Glomerular visceral epithelial cell (primary cell): Measurements from ENCODE around the gene TMEM120B.

Experiments
- DNase-seq: peaks from one replicate; pipeline ENCODE4 v3.0.0-alpha.2; 2016; ENCODE audit errors: extremely low spot score

The TMEM120B gene

DNA sequence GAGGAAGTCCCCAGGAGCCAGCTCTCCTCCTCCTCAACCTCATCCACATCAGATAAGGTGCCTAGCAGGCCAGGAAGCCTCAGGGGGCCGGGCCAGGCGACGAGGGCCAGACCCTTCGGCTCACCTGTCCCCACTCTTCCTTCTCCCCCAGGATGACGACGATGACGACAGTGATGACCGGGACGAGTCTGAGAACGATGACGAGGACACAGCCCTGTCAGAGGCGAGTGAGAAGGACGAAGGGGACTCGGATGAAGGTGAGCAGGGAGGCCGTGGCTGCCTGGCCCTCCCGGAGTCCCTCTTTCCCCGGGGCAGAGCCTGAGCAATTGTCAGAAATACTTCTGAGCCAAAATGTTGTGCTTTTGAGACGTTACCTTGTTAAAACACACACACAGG, 105.1 kb downstream of the TMEM120B start:
- no peak for DNase-seq

DNA sequence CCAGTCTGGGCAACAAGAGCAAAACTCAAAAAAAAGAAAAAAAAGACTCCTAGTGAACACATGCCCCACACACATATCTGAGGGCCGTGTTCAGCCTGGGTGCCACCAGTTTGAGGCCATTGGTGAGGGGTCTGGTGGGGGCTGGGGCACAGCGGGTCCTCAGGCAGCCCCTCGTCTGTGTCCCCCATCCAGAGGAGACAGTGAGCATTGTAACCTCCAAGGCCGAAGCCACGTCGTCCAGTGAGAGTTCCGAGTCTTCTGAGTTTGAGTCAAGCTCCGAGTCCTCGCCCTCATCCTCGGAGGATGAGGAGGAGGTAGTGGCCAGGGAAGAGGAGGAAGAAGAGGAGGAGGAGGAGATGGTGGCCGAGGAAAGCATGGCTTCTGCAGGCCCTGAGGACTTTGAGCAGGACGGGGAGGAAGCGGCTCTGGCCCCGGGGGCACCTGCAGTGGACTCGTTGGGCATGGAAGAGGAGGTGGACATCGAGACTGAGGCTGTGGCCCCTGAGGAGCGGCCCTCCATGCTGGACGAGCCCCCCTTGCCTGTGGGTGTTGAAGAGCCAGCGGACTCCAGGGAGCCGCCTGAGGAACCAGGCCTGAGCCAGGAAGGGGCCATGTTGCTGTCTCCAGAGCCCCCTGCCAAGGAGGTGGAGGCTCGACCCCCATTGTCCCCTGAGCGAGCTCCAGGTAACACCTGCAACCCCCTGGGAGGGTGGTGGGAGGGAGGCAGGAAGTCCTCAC, 106.8 kb downstream of the TMEM120B start:
- DNase-seq, result no peak

GRCh38 chr12:121820056-121820455, 107.5 kb downstream of the TMEM120B start:
- no peak for DNase-seq

DNA sequence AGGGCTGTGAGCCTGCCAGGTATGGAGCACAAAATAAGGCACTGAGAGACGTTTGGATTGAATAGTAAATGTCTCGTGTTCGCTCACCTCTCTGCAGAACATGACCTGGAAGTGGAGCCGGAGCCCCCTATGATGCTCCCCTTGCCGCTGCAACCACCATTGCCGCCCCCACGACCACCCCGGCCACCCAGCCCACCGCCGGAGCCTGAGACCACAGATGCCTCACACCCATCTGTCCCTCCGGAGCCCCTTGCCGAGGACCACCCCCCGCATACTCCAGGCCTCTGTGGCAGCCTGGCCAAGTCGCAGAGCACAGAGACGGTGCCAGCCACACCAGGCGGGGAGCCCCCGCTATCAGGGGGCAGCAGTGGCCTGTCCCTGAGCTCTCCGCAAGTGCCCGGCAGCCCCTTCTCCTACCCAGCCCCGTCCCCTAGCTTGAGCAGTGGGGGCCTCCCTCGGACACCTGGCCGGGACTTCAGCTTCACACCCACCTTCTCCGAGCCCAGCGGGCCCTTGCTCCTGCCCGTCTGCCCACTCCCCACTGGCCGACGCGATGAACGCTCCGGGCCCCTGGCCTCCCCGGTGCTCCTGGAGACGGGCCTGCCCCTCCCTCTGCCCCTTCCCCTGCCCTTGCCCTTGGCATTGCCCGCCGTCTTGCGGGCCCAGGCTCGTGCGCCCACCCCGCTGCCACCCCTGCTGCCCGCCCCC, 110.0 kb downstream of the TMEM120B start:
- DNase-seq, result no peak

- no peak for DNase-seq
These were observed 110.7 kb downstream of the TMEM120B start for GRCh38 chr12:121823101-121823726.

DNA sequence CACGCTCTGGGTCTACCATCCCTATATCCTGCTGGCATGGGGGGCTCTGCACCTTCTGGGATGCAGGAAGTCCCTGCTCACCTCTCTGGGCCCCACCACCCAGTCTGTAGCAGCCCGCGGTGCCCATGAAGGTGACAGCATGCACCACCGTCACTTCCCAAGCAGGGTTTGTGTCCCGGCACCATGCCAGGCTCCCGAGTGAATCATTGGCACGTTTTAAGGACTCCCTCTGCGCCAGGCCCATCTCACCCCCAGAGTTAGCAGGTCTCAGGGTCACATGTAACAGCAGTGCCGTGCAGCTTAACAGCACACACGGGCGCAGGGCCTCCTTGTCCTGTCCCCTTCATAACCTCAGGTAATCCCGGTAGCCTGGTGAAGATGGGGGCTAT, 111.2 kb downstream of the TMEM120B start:
- no peak for DNase-seq

- no peak for DNase-seq
These were observed 112.5 kb downstream of the TMEM120B start for GRCh38 chr12:121825041-121825523.

GRCh38 chr12:121826318-121827150, 114.0 kb downstream of the TMEM120B start:
- no peak for DNase-seq

DNA sequence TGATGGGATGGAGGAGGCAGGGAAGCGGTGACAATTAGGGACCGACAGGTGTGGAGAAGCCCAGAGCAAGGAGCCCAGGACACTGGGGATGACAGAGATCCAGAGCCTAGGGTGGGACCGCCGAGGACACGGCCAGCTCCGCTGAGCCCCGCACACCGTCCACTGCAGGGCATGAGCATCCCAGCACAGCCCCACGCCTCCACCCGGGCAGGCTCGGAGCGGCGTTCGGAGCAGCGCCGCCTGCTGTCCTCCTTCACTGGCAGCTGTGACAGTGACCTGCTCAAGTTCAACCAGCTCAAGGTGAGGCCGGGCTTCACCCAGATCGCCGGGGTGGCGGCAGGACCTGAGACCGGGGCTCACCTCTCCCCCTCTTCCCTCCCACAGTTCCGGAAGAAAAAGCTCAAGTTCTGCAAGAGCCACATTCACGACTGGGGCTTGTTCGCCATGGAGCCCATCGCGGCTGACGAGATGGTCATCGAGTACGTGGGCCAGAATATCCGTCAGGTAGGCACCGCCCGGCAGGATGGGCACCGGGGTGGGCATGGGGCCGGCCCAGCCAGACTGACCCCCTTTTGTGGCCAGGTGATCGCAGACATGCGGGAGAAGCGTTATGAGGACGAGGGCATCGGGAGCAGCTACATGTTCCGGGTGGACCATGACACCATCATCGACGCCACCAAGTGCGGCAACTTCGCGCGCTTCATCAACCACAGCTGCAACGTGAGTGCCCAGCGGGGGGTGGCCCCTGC, 115.0 kb downstream of the TMEM120B start:
- DNase-seq, result no peak

DNA sequence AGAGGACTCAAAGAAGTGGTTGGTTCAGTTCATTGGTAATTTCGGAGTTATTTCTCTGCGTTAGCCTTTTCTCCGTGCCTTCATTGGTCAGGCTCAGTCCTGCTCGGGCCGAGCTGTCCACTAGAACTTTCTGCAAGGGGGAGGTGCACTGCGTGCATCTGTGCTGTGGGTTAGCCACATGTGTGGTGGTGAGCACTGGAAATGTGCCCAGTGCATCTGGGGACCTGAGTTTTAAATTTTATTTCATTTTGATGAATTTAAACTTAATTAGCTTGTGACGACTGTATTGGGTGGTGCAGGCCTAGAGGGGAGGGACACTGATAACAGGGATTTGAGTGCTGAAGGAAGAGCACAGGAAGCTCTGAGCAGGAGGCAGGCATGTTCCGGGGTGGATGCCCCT, 115.8 kb downstream of the TMEM120B start:
- DNase-seq, result no peak

GRCh38 chr12:121828826-121829225, 116.3 kb downstream of the TMEM120B start:
- DNase-seq, result no peak

GRCh38 chr12:121829250-121829918, 116.8 kb downstream of the TMEM120B start:
- DNase-seq, result no peak

DNA sequence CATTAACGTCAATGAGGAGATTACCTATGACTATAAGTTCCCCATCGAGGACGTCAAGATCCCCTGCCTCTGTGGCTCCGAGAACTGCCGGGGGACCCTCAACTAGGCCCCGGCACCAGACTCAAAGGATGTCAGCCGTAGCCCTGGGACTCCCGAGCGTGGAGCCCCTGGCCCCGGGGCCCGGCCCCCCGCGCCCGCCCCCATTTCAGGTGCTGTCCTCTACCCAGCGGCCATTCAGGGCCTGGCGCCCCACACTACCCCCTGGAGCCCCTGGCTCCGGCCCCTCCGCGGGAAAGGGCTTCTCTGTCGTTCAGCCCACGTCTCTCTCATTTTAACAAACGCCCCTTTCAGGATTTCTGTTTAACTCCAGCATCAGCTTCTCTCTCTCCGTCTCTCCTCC, 117.6 kb downstream of the TMEM120B start:
- DNase-seq, result no peak

- no peak for DNase-seq
These were observed 118.2 kb downstream of the TMEM120B start for GRCh38 chr12:121830588-121831265.
